IPS DF 6.9 (cell line): ENCODE measurements around the gene ARMH1.
A peak's percentile ranks its signal among the peaks of the same experiment; 100 is the strongest.

Source experiments
- DNase-seq: peaks from one replicate; pipeline ENCODE4 v3.0.0-alpha.2; 2013; ENCODE audit warnings: low read depth, low spot score
- H3K27ac ChIP-seq: one replicate; pipeline ENCODE4 v1.5.1; 2013; ENCODE audit warnings: low read length, control low read depth
- H3K27me3 ChIP-seq: 2 replicates; pipeline ENCODE4 v1.6.1; 2013; ENCODE audit warnings: mild to moderate bottlenecking, low read length; ENCODE audit not compliant: control insufficient read depth, insufficient read depth
- H3K36me3 ChIP-seq: 2 replicates; pipeline ENCODE4 v1.6.1; 2013; ENCODE audit warnings: low read length; ENCODE audit not compliant: control insufficient read depth, insufficient read depth
- H3K4me1 ChIP-seq: 2 replicates; pipeline ENCODE4 v1.6.1; 2013; ENCODE audit warnings: low read length; ENCODE audit not compliant: control insufficient read depth, insufficient read depth
- H3K4me3 ChIP-seq: 2 replicates; pipeline ENCODE4 v1.5.1; 2013; ENCODE audit warnings: mild to moderate bottlenecking, low read length
- H3K9me3 ChIP-seq: 2 replicates; pipeline ENCODE4 v1.6.1; 2013; ENCODE audit warnings: low read length, inconsistent platforms; ENCODE audit not compliant: control insufficient read depth, insufficient read depth
- WGBS: extraction: QIAGEN DNeasy Blood & Tissue Kit; methylation state at CpG from one replicate; pipeline ENCODE4 v1.1.7; 2013; ENCODE audit warnings: mixed read lengths, missing lambda C conversion rate; ENCODE audit not compliant: insufficient read length, insufficient coverage; 5-methylcytosine and 5-hydroxymethylcytosine counted together

ARMH1 gene

GRCh38 chr1:44707959-44708831 is 33.7 kb downstream of the ARMH1 start:
- Histone ChIP-seq H3K27ac (no peak overlapping the region), H3K4me1 (no peaks in the 10 kb centered on the region), H3K4me3 (no peak overlapping the region), H3K27me3 (no peaks in the 10 kb centered on the region), H3K36me3 (no peaks in the 10 kb centered on the region), H3K9me3 (no peaks in the 10 kb centered on the region)
- no peak for DNase-seq
- WGBS: no CpG with 5 or more reads among the region's 15 CpGs

- DNase-seq: no peak
Observed at GRCh38 chr1:44713321-44713781, 38.8 kb downstream of the ARMH1 start.

GRCh38 chr1:44714532-44714931 is 40.0 kb downstream of the ARMH1 start:
- DNase-seq: no peak
- no peaks in the 10 kb centered on the region for H3K36me3 ChIP-seq
- no peaks in the 10 kb centered on the region for H3K27me3 ChIP-seq
- no CpG with 5 or more reads among the region's 7 CpGs for WGBS
- H3K27ac ChIP-seq: no peak overlapping the region
- no peaks in the 10 kb centered on the region for H3K9me3 ChIP-seq
- no peaks in the 10 kb centered on the region for H3K4me1 ChIP-seq
- H3K4me3 ChIP-seq: no peak overlapping the region

More at GRCh38 chr1:44713321-44713781, 38.8 kb downstream of the ARMH1 start:
- Histone ChIP-seq H3K4me3 (no peak overlapping the region), H3K9me3 (no peaks in the 10 kb centered on the region), H3K36me3 (no peaks in the 10 kb centered on the region), H3K27me3 (no peaks in the 10 kb centered on the region), H3K4me1 (no peaks in the 10 kb centered on the region), H3K27ac (no peak overlapping the region)
- WGBS: no CpG with 5 or more reads among the region's 6 CpGs

GRCh38 chr1:44714944-44715571 is 40.5 kb downstream of the ARMH1 start:
- WGBS: no CpG with 5 or more reads among the region's 9 CpGs
- no peaks in the 10 kb centered on the region for H3K36me3 ChIP-seq
- DNase-seq: peak; percentile 67
- H3K27ac ChIP-seq: no peak overlapping the region
- no peak overlapping the region for H3K4me3 ChIP-seq
- H3K27me3 ChIP-seq: no peaks in the 10 kb centered on the region
- no peaks in the 10 kb centered on the region for H3K4me1 ChIP-seq
- H3K9me3 ChIP-seq: no peaks in the 10 kb centered on the region

GRCh38 chr1:44717156-44717555 is 42.6 kb downstream of the ARMH1 start:
- no peak for DNase-seq
- no peaks in the 10 kb centered on the region for H3K27me3 ChIP-seq
- H3K4me1 ChIP-seq: no peaks in the 10 kb centered on the region
- H3K36me3 ChIP-seq: no peaks in the 10 kb centered on the region
- H3K4me3 ChIP-seq: no peak overlapping the region
- no peak overlapping the region for H3K27ac ChIP-seq
- H3K9me3 ChIP-seq: no peaks in the 10 kb centered on the region
- no CpG with 5 or more reads among the region's 4 CpGs for WGBS

GRCh38 chr1:44717653-44718052 is 43.1 kb downstream of the ARMH1 start:
- no peak overlapping the region for H3K4me3 ChIP-seq
- H3K9me3 ChIP-seq: no peaks in the 10 kb centered on the region
- H3K27ac ChIP-seq: no peak overlapping the region
- no peaks in the 10 kb centered on the region for H3K36me3 ChIP-seq
- H3K4me1 ChIP-seq: no peaks in the 10 kb centered on the region
- H3K27me3 ChIP-seq: no peaks in the 10 kb centered on the region
- DNase-seq: no peak
- WGBS: no CpG with 5 or more reads among the region's 1 CpG

- Histone ChIP-seq H3K27me3 (no peaks in the 10 kb centered on the region), H3K27ac (no peak overlapping the region), H3K36me3 (no peaks in the 10 kb centered on the region), H3K4me3 (no peak overlapping the region), H3K9me3 (no peaks in the 10 kb centered on the region), H3K4me1 (no peaks in the 10 kb centered on the region)
- no CpG with 5 or more reads among the region's 6 CpGs for WGBS
- DNase-seq: no peak
Observed at GRCh38 chr1:44718091-44718490, 43.6 kb downstream of the ARMH1 start.

GRCh38 chr1:44719318-44719717 is 44.8 kb downstream of the ARMH1 start:
- Histone ChIP-seq H3K27me3 (no peaks in the 10 kb centered on the region), H3K9me3 (no peaks in the 10 kb centered on the region), H3K36me3 (no peaks in the 10 kb centered on the region), H3K4me3 (no peak overlapping the region), H3K4me1 (no peaks in the 10 kb centered on the region), H3K27ac (no peak overlapping the region)
- no peak for DNase-seq
- no CpG with 5 or more reads among the region's 5 CpGs for WGBS

- DNase-seq: no peak
- Histone ChIP-seq H3K4me1 (no peaks in the 10 kb centered on the region), H3K27ac (no peak overlapping the region), H3K4me3 (no peak overlapping the region), H3K36me3 (no peaks in the 10 kb centered on the region), H3K27me3 (no peaks in the 10 kb centered on the region), H3K9me3 (no peaks in the 10 kb centered on the region)
- whole genome bisulfite sequencing: no CpG with 5 or more reads among the region's 4 CpGs
Observed at GRCh38 chr1:44720281-44720680, 45.8 kb downstream of the ARMH1 start.

- H3K9me3 ChIP-seq: no peaks in the 10 kb centered on the region
- no peak overlapping the region for H3K27ac ChIP-seq
- H3K4me3 ChIP-seq: no peak overlapping the region
- peak; percentile 68 for DNase-seq
- H3K27me3 ChIP-seq: no peaks in the 10 kb centered on the region
- WGBS: no CpG with 5 or more reads among the region's 14 CpGs
- H3K4me1 ChIP-seq: no peaks in the 10 kb centered on the region
- no peaks in the 10 kb centered on the region for H3K36me3 ChIP-seq
Observed at GRCh38 chr1:44721485-44722361, 47.2 kb downstream of the ARMH1 start.
